ENCODE results near the gene TAPT1. TPM values are rescaled to one million over a fixed set of nuclear protein-coding genes. Genes with fewer than 3 reads are reported as not detected.

TAPT1 gene
- total and polyA plus RNA-seq, 2 of the 13 experiments (the other 11 are each of a cell fraction or from before 2014, with no cell fraction given): 24.5 to 25.3 TPM

DNA sequence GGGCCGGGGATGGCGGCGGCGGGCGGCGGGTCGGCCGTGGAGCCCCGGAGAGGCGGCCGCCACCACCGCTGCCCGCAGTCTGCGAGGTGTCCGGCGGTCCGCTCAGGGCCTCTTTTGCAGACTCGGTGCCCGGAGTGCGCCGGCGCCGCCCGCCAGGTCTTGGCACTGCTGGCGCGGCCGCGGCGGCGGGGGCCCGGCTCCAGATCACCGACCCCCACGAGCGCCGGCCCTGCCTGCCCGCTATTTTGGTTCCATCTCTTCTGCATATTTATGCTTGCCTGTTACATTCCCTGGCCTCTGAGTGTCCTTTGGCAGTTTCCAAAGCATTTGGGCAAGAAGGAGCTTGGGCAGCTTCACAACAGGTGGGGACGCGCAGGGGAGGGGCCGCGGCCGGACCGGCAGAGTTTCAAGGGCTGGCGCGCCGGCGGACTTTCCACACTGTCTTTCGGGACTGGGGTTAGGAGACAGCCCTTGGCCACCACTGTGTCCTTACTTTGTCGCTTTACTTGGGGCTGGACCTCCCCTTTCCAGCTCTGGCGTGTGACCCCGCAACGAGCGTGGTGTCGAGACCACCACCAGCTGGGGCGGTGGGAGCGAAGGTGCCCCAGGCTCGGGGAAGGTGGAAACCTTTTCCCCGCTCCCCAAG lies 668 bp upstream of the TAPT1 start (continued):
- TF ChIP-seq, protein P1, sequence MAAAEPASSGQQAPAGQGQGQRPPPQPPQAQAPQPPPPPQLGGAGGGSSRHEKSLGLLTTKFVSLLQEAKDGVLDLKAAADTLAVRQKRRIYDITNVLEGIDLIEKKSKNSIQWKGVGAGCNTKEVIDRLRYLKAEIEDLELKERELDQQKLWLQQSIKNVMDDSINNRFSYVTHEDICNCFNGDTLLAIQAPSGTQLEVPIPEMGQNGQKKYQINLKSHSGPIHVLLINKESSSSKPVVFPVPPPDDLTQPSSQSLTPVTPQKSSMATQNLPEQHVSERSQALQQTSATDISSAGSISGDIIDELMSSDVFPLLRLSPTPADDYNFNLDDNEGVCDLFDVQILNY (CRISPR knock-in tag; conservative IDR thresholded peaks at IDR 0.05): 0 out of 2 replicates have a peak, but pooled peaks have one; percentile 4
- TF ChIP-seq ZNF333 (CRISPR knock-in tag; IDR thresholded peaks at IDR 0.05; ENCODE audit: borderline replicate concordance): no peak
- TF ChIP-seq ZNF891 (CRISPR knock-in tag; IDR thresholded peaks at IDR 0.05): peak; percentile 72
- TF ChIP-seq, protein P2, sequence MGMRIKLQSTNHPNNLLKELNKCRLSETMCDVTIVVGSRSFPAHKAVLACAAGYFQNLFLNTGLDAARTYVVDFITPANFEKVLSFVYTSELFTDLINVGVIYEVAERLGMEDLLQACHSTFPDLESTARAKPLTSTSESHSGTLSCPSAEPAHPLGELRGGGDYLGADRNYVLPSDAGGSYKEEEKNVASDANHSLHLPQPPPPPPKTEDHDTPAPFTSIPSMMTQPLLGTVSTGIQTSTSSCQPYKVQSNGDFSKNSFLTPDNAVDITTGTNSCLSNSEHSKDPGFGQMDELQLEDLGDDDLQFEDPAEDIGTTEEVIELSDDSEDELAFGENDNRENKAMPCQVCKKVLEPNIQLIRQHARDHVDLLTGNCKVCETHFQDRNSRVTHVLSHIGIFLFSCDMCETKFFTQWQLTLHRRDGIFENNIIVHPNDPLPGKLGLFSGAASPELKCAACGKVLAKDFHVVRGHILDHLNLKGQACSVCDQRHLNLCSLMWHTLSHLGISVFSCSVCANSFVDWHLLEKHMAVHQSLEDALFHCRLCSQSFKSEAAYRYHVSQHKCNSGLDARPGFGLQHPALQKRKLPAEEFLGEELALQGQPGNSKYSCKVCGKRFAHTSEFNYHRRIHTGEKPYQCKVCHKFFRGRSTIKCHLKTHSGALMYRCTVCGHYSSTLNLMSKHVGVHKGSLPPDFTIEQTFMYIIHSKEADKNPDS (CRISPR knock-in tag; IDR thresholded peaks at IDR 0.05): 0 out of 2 replicates have a peak, but pooled peaks have one; percentile 41
- TF ChIP-seq, protein P3, sequence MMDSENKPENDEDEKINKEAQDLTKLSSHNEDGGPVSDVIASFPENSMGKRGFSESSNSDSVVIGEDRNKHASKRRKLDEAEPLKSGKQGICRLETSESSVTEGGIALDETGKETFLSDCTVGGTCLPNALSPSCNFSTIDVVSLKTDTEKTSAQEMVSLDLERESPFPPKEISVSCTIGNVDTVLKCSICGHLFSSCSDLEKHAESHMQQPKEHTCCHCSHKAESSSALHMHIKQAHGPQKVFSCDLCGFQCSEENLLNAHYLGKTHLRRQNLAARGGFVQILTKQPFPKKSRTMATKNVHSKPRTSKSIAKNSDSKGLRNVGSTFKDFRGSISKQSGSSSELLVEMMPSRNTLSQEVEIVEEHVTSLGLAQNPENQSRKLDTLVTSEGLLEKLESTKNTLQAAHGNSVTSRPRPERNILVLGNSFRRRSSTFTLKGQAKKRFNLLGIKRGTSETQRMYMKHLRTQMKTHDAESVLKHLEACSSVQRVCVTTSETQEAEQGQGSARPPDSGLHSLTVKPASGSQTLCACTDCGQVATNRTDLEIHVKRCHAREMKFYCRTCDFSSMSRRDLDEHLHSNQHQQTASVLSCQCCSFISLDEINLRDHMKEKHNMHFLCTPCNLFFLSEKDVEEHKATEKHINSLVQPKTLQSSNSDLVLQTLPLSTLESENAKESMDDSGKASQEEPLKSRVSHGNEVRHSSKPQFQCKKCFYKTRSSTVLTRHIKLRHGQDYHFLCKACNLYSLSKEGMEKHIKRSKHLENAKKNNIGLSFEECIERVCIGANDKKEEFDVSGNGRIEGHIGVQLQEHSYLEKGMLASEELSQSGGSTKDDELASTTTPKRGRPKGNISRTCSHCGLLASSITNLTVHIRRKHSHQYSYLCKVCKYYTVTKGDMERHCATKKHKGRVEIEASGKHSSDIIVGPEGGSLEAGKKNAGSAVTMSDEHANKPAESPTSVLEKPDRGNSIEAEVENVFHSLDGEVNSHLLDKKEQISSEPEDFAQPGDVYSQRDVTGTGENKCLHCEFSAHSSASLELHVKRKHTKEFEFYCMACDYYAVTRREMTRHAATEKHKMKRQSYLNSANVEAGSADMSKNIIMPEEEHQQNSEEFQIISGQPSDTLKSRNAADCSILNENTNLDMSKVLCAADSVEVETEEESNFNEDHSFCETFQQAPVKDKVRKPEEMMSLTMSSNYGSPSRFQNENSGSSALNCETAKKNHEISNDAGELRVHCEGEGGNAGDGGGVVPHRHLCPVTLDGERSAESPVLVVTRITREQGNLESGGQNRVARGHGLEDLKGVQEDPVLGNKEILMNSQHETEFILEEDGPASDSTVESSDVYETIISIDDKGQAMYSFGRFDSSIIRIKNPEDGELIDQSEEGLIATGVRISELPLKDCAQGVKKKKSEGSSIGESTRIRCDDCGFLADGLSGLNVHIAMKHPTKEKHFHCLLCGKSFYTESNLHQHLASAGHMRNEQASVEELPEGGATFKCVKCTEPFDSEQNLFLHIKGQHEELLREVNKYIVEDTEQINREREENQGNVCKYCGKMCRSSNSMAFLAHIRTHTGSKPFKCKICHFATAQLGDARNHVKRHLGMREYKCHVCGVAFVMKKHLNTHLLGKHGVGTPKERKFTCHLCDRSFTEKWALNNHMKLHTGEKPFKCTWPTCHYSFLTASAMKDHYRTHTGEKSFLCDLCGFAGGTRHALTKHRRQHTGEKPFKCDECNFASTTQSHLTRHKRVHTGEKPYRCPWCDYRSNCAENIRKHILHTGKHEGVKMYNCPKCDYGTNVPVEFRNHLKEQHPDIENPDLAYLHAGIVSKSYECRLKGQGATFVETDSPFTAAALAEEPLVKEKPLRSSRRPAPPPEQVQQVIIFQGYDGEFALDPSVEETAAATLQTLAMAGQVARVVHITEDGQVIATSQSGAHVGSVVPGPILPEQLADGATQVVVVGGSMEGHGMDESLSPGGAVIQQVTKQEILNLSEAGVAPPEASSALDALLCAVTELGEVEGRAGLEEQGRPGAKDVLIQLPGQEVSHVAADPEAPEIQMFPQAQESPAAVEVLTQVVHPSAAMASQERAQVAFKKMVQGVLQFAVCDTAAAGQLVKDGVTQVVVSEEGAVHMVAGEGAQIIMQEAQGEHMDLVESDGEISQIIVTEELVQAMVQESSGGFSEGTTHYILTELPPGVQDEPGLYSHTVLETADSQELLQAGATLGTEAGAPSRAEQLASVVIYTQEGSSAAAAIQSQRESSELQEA (CRISPR knock-in tag; IDR thresholded peaks at IDR 0.05; ENCODE audit: not compliant biosample characterization): peak; percentile 40
- TF ChIP-seq, protein P4, sequence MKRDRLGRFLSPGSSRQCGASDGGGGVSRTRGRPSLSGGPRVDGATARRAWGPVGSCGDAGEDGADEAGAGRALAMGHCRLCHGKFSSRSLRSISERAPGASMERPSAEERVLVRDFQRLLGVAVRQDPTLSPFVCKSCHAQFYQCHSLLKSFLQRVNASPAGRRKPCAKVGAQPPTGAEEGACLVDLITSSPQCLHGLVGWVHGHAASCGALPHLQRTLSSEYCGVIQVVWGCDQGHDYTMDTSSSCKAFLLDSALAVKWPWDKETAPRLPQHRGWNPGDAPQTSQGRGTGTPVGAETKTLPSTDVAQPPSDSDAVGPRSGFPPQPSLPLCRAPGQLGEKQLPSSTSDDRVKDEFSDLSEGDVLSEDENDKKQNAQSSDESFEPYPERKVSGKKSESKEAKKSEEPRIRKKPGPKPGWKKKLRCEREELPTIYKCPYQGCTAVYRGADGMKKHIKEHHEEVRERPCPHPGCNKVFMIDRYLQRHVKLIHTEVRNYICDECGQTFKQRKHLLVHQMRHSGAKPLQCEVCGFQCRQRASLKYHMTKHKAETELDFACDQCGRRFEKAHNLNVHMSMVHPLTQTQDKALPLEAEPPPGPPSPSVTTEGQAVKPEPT (CRISPR knock-in tag; IDR thresholded peaks at IDR 0.05; ENCODE audit: low read depth): no peak
- TF ChIP-seq RBFOX2 (IDR thresholded peaks at IDR 0.05; ENCODE audit: low read depth, low read length): peak; percentile 79
- TF ChIP-seq ZFX (CRISPR knock-in tag; IDR thresholded peaks at IDR 0.05; ENCODE audit: low read depth): peak; percentile 68
- no peak for TF ChIP-seq FOXA3 (CRISPR knock-in tag; IDR thresholded peaks at IDR 0.05)
- no peak for TF ChIP-seq ELF4 (CRISPR knock-in tag; IDR thresholded peaks at IDR 0.05; ENCODE audit: borderline replicate concordance)
- TF ChIP-seq ZNF253 (CRISPR knock-in tag; IDR thresholded peaks at IDR 0.05; ENCODE audit: borderline replicate concordance): no peak
- peak; percentile 53 for TF ChIP-seq ASH2L (IDR thresholded peaks at IDR 0.05; ENCODE audit: insufficient read length, low read depth, low read length)
- TF ChIP-seq KMT2A (CRISPR knock-in tag; IDR thresholded peaks at IDR 0.05): no peak
- peak; percentile 30; the same call in 1 of the 2 replicates for TF ChIP-seq POLR2AphosphoS5 (IDR thresholded peaks at IDR 0.05; ENCODE audit: low read depth, low read length)
- peak; percentile 44 for TF ChIP-seq SAP130 (CRISPR knock-in tag; IDR thresholded peaks at IDR 0.05; ENCODE audit: low read depth)
- peak; percentile 64; the same call in 1 of the 2 replicates for TF ChIP-seq KDM2A (CRISPR knock-in tag; IDR thresholded peaks at IDR 0.05; ENCODE audit: borderline replicate concordance, low read depth)

Data from HepG2 (cell line).